ENCODE results near the gene DHDH. TPM values are rescaled to one million over a fixed set of nuclear protein-coding genes. Genes with fewer than 3 reads are reported as not detected.
"Not testable (repeated sequence)": the region's sequence is repeated elsewhere in the genome, so short reads cannot be mapped to it uniquely, and the experiment has no call there.

The DHDH gene
- not detected for polyA plus RNA-seq (2012; ENCODE audit: missing spikeins)

- no peak for FAIRE-seq
- DNase-seq (ENCODE audit: insufficient read length), result peak; percentile 57
- TF ChIP-seq TAF1 (IDR thresholded peaks at IDR 0.05; ENCODE audit: borderline replicate concordance, low read depth, low read length), result no peak
- no peak for TF ChIP-seq POLR2AphosphoS5 (IDR thresholded peaks at IDR 0.05; ENCODE audit: low read depth, low read length)
- TF ChIP-seq POLR2A (IDR thresholded peaks at IDR 0.05; ENCODE audit: low read depth, low read length), result no peak
These were observed at the start of gene DHDH for GRCh38 chr19:48933382-48933932. DHDH (plus strand) TSS chr19:48933699; CDS start chr19:48933722, 23 bp downstream.

DNA sequence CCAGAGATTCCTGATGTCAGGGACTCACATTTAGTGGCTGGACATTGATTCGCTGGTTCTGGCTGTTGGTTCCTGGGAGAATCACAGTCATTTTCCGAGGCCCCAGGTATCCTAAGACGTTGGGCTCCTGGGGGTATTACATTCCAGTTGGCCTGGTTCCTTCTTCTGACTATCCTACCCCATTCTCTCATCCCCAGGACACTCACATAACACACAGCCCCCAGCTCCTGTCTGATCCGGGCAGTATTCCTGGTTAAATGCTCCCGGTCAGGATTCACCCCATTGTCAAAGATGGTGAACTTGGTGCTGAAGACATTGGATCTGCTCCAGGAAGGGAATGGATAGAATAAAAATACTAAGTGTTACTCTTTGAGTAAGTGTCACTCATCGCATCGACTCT, 49.8 kb upstream of the DHDH start:
- no peak for DNase-seq (ENCODE audit: insufficient read length)
- no peak for FAIRE-seq

GRCh38 chr19:48887861-48888612, 45.5 kb upstream of the DHDH start:
- FAIRE-seq, result no peak
- TF ChIP-seq POLR2A (IDR thresholded peaks at IDR 0.05; ENCODE audit: low read depth, low read length), result no peak
- TF ChIP-seq POLR2AphosphoS5 (IDR thresholded peaks at IDR 0.05; ENCODE audit: low read depth, low read length), result no peak
- TF ChIP-seq TAF1 (IDR thresholded peaks at IDR 0.05; ENCODE audit: borderline replicate concordance, low read depth, low read length), result no peak
- DNase-seq (ENCODE audit: insufficient read length), result no peak

More for the DNA sequence above, 49.8 kb upstream of the DHDH start:
- TF ChIP-seq POLR2A (IDR thresholded peaks at IDR 0.05; ENCODE audit: low read depth, low read length), result no peak
- TF ChIP-seq POLR2AphosphoS5 (IDR thresholded peaks at IDR 0.05; ENCODE audit: low read depth, low read length), result no peak
- TF ChIP-seq TAF1 (IDR thresholded peaks at IDR 0.05; ENCODE audit: borderline replicate concordance, low read depth, low read length), result no peak

DNA sequence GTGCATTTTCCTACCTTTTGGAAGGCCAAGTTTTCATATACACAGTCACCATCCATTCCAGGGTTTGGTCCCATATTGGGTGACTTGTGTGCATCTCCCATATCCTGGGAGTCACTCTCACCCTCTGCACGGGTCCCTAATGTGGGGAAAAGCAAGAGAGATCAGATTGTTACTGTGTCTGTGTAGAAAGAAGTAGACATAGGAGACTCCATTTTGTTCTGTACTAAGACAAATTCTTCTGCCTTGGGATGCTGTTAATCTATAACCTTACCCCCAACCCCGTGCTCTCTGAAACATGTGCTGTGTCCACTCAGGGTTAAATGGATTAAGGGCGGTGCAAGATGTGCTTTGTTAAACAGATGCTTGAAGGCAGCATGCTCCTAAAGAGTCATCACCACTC, 44.0 kb upstream of the DHDH start:
- FAIRE-seq, result not testable (repeated sequence)

DNA sequence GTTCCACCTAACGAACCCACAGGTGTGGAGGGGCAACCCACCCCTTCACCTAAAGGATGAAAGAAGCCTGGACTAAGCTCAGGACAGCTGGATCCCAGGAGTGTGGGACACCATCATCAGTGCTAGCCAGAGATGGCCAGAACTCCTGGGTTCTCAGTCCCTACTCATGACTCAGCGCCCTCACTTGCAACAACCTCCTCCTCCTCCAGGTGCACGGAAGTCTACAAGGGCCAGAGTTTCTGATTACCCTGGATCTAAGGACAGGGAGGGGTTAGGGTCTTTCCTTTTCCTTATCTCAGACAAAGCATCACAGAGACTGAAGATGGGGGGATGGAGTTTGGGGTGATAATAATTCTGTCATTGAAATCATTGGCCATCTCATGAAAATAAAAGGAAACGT, 42.9 kb upstream of the DHDH start:
- TF ChIP-seq TAF1 (IDR thresholded peaks at IDR 0.05; ENCODE audit: borderline replicate concordance, low read depth, low read length) (no peak), POLR2A (IDR thresholded peaks at IDR 0.05; ENCODE audit: low read depth, low read length) (no peak), POLR2AphosphoS5 (IDR thresholded peaks at IDR 0.05; ENCODE audit: low read depth, low read length) (no peak)
- no peak for FAIRE-seq
- DNase-seq (ENCODE audit: insufficient read length), result no peak

More for the DNA sequence above, 44.0 kb upstream of the DHDH start:
- not testable (repeated sequence) for DNase-seq (ENCODE audit: insufficient read length)

DNA sequence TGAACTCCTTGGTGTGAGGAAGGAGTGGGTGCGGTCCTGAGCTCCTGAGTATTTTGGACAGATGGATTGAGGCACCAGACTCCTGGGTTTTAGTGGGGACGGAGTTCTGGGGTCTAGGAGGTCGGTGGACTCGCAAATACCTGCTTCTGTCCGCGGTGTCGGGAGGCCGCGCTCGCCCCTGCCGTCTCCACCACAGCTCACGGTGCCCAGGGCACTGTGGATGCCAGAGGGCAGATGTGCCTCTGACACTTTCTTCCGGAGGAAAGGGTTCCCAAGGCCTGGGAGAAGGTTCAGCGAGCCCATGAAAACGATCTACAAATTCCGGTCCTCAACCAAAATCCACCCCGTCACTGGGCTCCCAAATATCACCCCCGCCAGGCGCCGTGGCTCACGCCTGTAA, 38.3 kb upstream of the DHDH start:
- DNase-seq (ENCODE audit: insufficient read length) (no peak), FAIRE-seq (no peak)
- TF ChIP-seq POLR2AphosphoS5 (IDR thresholded peaks at IDR 0.05; ENCODE audit: low read depth, low read length), result no peak
- TF ChIP-seq TAF1 (IDR thresholded peaks at IDR 0.05; ENCODE audit: borderline replicate concordance, low read depth, low read length), result no peak
- TF ChIP-seq POLR2A (IDR thresholded peaks at IDR 0.05; ENCODE audit: low read depth, low read length), result no peak

GRCh38 chr19:48896191-48896720, 37.2 kb upstream of the DHDH start:
- DNase-seq (ENCODE audit: insufficient read length), result peak; percentile 82

DNA sequence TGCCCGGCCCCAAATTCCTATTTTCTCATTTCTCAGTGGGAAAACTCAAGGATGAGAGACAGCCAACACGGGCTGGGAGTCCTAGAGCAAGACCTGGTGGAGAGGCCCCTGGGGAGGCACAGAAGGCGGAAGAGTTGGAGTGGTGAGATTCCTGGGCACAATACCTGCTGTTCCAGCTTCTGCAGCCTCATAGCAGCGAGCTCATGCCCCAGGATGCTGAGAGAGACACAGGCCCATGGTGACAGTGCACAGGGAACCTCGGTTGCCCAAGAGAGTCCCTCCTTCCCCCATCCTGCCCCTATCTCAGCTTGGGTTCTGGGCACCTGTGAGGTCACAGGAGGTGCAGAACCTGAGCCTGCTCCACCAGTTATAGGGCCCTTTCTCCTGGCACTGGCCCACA, 36.3 kb upstream of the DHDH start:
- TF ChIP-seq TAF1 (IDR thresholded peaks at IDR 0.05; ENCODE audit: borderline replicate concordance, low read depth, low read length), result no peak
- TF ChIP-seq POLR2AphosphoS5 (IDR thresholded peaks at IDR 0.05; ENCODE audit: low read depth, low read length), result no peak
- no peak for TF ChIP-seq POLR2A (IDR thresholded peaks at IDR 0.05; ENCODE audit: low read depth, low read length)
- FAIRE-seq (no peak), DNase-seq (ENCODE audit: insufficient read length) (no peak)

More at GRCh38 chr19:48896191-48896720, 37.2 kb upstream of the DHDH start:
- TF ChIP-seq POLR2AphosphoS5 (IDR thresholded peaks at IDR 0.05; ENCODE audit: low read depth, low read length), result no peak
- no peak for TF ChIP-seq POLR2A (IDR thresholded peaks at IDR 0.05; ENCODE audit: low read depth, low read length)
- no peak for TF ChIP-seq TAF1 (IDR thresholded peaks at IDR 0.05; ENCODE audit: borderline replicate concordance, low read depth, low read length)
- FAIRE-seq, result peak; percentile 70

GRCh38 chr19:48899386-48899749, 34.1 kb upstream of the DHDH start:
- not testable (repeated sequence) for FAIRE-seq; DNase-seq (ENCODE audit: insufficient read length)

- TF ChIP-seq TAF1 (IDR thresholded peaks at IDR 0.05; ENCODE audit: borderline replicate concordance, low read depth, low read length), result no peak; the same call in 1 of the 2 replicates
- peak; percentile 99 for FAIRE-seq
- peak; percentile 98 for DNase-seq (ENCODE audit: insufficient read length)
These were observed 33.6 kb upstream of the DHDH start, which contains the start of gene NUCB1 for GRCh38 chr19:48899781-48900476. NUCB1 (plus strand) TSS chr19:48900312; CDS start chr19:48900797, 485 bp downstream.

DNA sequence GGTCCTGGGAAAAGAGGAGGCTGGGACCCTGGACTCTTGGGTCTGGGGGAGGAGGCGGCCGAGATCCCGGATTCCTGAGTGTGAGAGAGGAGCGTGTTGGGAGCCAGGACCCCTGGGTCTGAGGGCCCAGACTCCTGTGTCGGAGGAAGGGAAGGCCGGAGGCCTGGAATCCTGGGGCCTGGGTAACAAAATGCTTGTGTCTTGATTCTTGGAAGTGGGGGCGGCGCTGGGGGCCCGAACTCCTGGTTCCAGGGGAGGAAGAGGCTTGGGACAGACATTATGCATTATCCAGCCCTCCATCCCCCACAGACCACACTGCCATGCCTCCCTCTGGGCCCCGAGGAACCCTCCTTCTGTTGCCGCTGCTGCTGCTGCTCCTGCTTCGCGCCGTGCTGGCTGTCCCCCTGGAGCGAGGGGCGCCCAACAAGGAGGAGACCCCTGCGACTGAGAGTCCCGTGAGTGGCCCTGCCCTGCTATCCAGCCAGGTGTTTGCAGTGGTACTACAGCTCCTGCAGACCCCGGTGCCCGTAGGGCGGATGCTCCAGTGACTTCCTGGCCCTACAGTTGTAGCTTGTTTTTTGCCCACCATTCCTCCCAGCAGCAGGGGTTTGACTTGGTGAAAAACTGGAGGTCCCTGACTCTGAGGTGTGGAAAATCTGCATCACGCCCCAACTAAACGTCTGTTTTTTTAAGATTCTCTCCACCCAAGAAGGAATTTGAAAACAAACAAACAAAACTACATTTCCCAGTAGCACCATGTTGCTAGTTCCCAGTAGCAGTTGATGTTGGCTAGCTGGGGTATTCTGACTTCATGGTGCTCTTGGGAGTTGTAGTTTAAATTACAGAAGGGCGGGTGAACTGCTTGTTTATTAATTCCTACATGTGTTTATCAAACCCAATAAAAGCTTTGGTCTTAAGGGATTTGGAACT, 32.8 kb upstream of the DHDH start:
- peak; percentile 85 for FAIRE-seq
- no peak for TF ChIP-seq POLR2AphosphoS5 (IDR thresholded peaks at IDR 0.05; ENCODE audit: low read depth, low read length)
- TF ChIP-seq TAF1 (IDR thresholded peaks at IDR 0.05; ENCODE audit: borderline replicate concordance, low read depth, low read length), result no peak
- TF ChIP-seq POLR2A (IDR thresholded peaks at IDR 0.05; ENCODE audit: low read depth, low read length), result no peak
- DNase-seq (ENCODE audit: insufficient read length), result no peak

DNA sequence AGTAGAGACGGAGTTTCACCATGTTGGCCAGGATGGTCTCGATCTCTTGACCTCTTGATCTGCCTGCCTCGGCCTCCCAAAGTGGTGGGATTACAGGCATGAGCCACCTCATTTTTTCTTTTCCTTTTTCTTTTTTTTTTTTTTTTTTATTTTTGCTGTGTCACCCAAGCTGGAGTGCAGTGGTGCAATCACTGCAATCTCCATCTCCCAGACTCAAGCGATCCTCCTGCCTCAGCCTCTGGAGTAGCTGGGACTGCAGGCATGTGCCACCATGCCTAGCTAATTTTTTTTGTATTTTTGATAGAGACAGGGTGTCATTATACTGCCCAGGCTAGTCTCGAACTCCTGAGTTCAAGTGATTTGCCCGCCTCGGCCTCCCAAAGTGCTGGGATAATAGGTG, 31.2 kb upstream of the DHDH start:
- not testable (repeated sequence) for FAIRE-seq; DNase-seq (ENCODE audit: insufficient read length)

DNA sequence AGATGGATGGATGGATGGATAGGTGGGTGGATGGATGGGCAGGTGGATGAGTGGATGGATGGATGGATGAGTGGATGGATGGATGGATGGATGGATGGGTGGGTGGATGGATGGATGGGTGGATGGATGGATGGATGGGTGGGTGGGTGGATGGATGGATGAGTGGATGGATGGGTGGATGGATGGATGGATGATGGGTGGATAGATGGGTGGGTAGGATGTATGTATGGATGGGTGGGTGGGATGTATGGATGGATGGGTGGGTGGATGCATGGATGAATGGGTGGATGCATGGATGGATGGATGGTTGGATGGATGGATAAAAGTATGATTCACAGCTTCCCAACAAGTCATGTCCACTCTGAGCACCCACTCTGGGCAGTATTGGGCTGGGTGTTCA, 29.7 kb upstream of the DHDH start:
- DNase-seq (ENCODE audit: insufficient read length); FAIRE-seq: not testable (repeated sequence)

Data from GM12892 (cell line).